Subcutaneous abdominal adipose tissue (tissue), 5 donors: ENCODE data around the gene PRDM16.
A peak's percentile ranks its signal among the peaks of the same experiment; 100 is the strongest.

Experiments
- H3K27ac ChIP-seq: one replicate; pipeline ENCODE4 v1.7.0; 2013; ENCODE audit warnings: low read depth, mild to moderate bottlenecking, inconsistent platforms, low read length, moderate library complexity
- H3K27me3 ChIP-seq, 5 donors: one replicate each; pipeline ENCODE4 v1.7.0; 2013; ENCODE audit warnings: low read length in 5 of 5, inconsistent platforms in 1 of 5; ENCODE audit not compliant: control insufficient read depth in 5 of 5, insufficient read depth in 4 of 5
- H3K36me3 ChIP-seq, 5 donors: one replicate each; pipeline ENCODE4 v1.7.0; 2013; ENCODE audit warnings: low read length in 5 of 5; ENCODE audit not compliant: control insufficient read depth in 5 of 5, insufficient read depth in 5 of 5
- H3K4me1 ChIP-seq, 5 donors: one replicate each; pipeline ENCODE4 v1.7.0; 2013; ENCODE audit warnings: low read length in 5 of 5, mild to moderate bottlenecking in 3 of 5, moderate library complexity in 1 of 5; ENCODE audit not compliant: control insufficient read depth in 5 of 5, insufficient read depth in 5 of 5
- H3K4me3 ChIP-seq, 5 donors: one replicate each; pipeline ENCODE4 v1.7.0; 2013; ENCODE audit warnings: low read length in 5 of 5, low read depth in 1 of 5
- H3K9ac ChIP-seq, 5 donors: one replicate each; pipeline ENCODE4 v1.7.0; 2013; ENCODE audit warnings: low read length in 5 of 5, mild to moderate bottlenecking in 4 of 5, moderate library complexity in 3 of 5
- H3K9me3 ChIP-seq, 5 donors: one replicate each; pipeline ENCODE4 v1.7.0; 2013; ENCODE audit warnings: low read length in 5 of 5; ENCODE audit not compliant: control insufficient read depth in 5 of 5
- donor health status: healthy.
- donor health status: healthy.
- donor health status: healthy.
- donor health status: healthy.
- donor health status: healthy.

PRDM16 gene

DNA sequence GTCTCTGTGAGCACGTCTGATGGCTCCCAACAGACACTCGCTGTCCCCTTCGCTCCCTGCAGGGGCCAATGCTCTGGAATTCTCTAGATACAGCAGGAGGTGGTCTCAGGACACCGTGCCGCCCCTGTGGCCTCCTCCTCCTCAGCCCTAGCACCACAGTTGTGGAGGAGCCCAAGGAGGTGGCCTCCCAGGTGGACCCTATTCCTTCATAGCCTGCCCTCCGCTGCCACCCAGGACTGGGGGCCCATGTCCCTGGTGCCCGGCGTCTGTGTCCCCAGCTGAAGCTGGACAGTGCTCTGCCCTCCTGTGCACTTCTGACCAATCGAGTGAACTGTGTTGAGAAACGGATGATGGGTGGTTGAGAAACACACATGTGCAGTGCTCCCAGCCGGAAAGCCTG is 235.7 kb downstream of the PRDM16 start:
- H3K27me3 ChIP-seq: peaks cover 5 to 30% (median 19%) of the 10 kb centered on the region in 5 donors
- no peaks in the 10 kb centered on the region for H3K4me1 ChIP-seq
- H3K9me3 ChIP-seq: peaks cover 0 to 9% (median 4%) of the 10 kb centered on the region in 5 donors
- H3K9ac ChIP-seq: no peak overlapping the region
- H3K27ac ChIP-seq: no peak overlapping the region
- H3K36me3 ChIP-seq: no peaks in the 10 kb centered on the region
- no peak overlapping the region for H3K4me3 ChIP-seq

DNA sequence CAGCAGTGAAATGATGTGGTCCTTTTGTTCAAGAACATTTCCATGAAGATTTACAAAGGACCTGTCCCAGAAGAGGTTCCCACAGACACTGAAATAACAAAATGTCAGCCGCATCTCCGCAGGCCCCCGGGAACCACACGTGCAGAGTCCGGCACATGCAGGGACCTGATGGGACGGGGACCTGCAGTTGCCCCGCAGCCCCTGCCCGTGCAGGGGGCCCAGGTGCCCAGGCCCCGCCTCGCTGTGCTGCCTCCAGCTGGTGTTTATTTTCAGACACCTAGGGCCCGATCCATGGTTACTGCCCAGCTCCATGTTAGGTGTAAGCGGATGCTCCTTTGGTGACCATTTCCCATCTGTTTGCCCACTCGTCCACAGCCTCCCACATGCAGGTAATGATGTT is 236.2 kb downstream of the PRDM16 start:
- Histone ChIP-seq H3K4me1 (no peaks in the 10 kb centered on the region), H3K27me3 (peaks cover 5 to 33% (median 24%) of the 10 kb centered on the region in 5 donors), H3K27ac (no peak overlapping the region), H3K4me3 (no peak overlapping the region), H3K9ac (no peak overlapping the region), H3K9me3 (peaks cover 0 to 9% (median 4%) of the 10 kb centered on the region in 5 donors), H3K36me3 (no peaks in the 10 kb centered on the region)

- H3K27me3 ChIP-seq: peaks cover 5 to 46% (median 35%) of the 10 kb centered on the region in 5 donors
- H3K9ac ChIP-seq: no peak overlapping the region
- H3K4me3 ChIP-seq: no peak overlapping the region
- H3K9me3 ChIP-seq: peaks cover 0 to 7% (median 4%) of the 10 kb centered on the region in 5 donors
- H3K4me1 ChIP-seq: no peaks in the 10 kb centered on the region
- no peak overlapping the region for H3K27ac ChIP-seq
- no peaks in the 10 kb centered on the region for H3K36me3 ChIP-seq
Measured at GRCh38 chr1:3306583-3307291, 237.7 kb downstream of the PRDM16 start.

- H3K27ac ChIP-seq: no peak overlapping the region
- H3K9me3 ChIP-seq: peaks cover 0 to 3% (median 2%) of the 10 kb centered on the region in 5 donors
- no peak overlapping the region for H3K4me3 ChIP-seq
- peaks cover 5 to 52% (median 41%) of the 10 kb centered on the region in 5 donors for H3K27me3 ChIP-seq
- H3K36me3 ChIP-seq: no peaks in the 10 kb centered on the region
- no peak overlapping the region for H3K9ac ChIP-seq
- H3K4me1 ChIP-seq: no peaks in the 10 kb centered on the region
Measured at GRCh38 chr1:3307359-3307758, 238.4 kb downstream of the PRDM16 start.

DNA sequence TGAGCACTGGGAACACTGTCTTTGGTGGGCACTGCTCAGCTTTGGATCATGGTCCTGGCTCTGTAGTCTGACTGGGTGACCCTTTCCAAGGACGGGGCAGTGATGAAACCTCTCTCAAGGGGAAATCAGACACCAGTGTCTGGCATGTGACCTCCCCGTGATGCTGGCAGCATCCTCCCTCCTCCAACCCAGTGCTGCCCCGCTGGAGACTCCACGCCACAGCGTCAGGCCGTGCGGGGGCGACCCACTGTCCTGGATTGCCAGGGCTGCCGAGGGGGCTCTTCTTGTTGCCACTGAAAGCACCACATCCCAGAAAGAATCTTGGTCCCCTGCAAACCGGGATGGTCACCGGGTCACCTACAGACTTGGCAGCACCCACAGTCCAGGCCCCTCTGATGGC is 239.1 kb downstream of the PRDM16 start:
- peaks cover 0 to 6% (median 3%) of the 10 kb centered on the region in 5 donors for H3K4me1 ChIP-seq
- peaks cover 5 to 57% (median 40%) of the 10 kb centered on the region in 5 donors for H3K27me3 ChIP-seq
- H3K4me3 ChIP-seq: no peak overlapping the region
- H3K27ac ChIP-seq: no peak overlapping the region
- no peak overlapping the region for H3K9ac ChIP-seq
- H3K9me3 ChIP-seq: no peaks in the 10 kb centered on the region
- H3K36me3 ChIP-seq: no peaks in the 10 kb centered on the region

DNA sequence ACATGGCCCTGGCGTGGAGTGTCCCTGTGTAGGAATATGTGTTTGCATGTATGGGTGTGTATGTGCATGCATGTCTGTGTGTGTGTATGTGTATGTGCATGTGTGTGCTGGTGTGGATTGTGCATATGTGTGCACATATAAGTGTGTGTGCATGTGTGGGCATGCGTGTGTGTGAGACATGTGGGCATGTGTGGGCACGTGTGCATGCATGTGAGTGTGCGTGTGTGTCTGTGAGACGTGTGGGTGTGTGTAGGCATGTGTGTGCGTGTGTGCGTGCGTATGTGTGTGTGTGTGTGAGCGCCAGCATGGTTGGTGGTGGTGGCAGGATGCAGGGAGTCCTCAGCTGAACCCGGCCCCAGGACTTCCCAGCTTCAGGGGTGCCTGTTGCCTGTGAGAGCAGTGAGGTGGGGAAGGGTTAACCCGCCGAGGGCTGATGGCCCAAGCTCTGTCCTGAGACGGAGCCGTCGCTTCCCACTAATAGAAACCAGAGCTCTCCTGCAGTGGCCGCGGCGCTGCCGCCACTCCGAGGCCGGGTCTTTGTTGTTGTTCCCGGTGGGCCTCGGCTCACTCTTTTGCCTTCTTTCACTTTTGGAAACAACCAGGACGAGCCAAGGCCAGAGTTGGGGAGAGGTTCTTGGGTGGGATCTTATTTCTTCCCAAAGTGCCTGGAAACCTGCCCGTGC is 241.9 kb downstream of the PRDM16 start:
- Histone ChIP-seq H3K9ac (no peak overlapping the region), H3K4me1 (peaks cover 6 to 22% (median 15%) of the 10 kb centered on the region in 5 donors), H3K27me3 (peaks cover 9 to 61% (median 51%) of the 10 kb centered on the region in 5 donors), H3K27ac (no peak overlapping the region), H3K9me3 (no peaks in the 10 kb centered on the region), H3K4me3 (no peak overlapping the region), H3K36me3 (no peaks in the 10 kb centered on the region)

GRCh38 chr1:3311711-3312110 is 242.7 kb downstream of the PRDM16 start:
- Histone ChIP-seq H3K4me3 (no peak overlapping the region), H3K9ac (no peak overlapping the region), H3K9me3 (peaks cover 0 to 3% (median 2%) of the 10 kb centered on the region in 5 donors), H3K27ac (no peak overlapping the region), H3K36me3 (no peaks in the 10 kb centered on the region), H3K4me1 (peaks cover 6 to 22% (median 15%) of the 10 kb centered on the region in 5 donors), H3K27me3 (peaks cover 9 to 61% (median 54%) of the 10 kb centered on the region in 5 donors)

- H3K4me1 ChIP-seq: peaks cover 6 to 22% (median 15%) of the 10 kb centered on the region in 5 donors
- no peak overlapping the region for H3K27ac ChIP-seq
- no peak overlapping the region for H3K9ac ChIP-seq
- no peaks in the 10 kb centered on the region for H3K36me3 ChIP-seq
- H3K27me3 ChIP-seq: peaks cover 9 to 64% (median 55%) of the 10 kb centered on the region in 5 donors
- peaks cover 0 to 6% (median 2%) of the 10 kb centered on the region in 5 donors for H3K9me3 ChIP-seq
- no peak overlapping the region for H3K4me3 ChIP-seq
Measured at GRCh38 chr1:3312310-3312897, 243.4 kb downstream of the PRDM16 start.

DNA sequence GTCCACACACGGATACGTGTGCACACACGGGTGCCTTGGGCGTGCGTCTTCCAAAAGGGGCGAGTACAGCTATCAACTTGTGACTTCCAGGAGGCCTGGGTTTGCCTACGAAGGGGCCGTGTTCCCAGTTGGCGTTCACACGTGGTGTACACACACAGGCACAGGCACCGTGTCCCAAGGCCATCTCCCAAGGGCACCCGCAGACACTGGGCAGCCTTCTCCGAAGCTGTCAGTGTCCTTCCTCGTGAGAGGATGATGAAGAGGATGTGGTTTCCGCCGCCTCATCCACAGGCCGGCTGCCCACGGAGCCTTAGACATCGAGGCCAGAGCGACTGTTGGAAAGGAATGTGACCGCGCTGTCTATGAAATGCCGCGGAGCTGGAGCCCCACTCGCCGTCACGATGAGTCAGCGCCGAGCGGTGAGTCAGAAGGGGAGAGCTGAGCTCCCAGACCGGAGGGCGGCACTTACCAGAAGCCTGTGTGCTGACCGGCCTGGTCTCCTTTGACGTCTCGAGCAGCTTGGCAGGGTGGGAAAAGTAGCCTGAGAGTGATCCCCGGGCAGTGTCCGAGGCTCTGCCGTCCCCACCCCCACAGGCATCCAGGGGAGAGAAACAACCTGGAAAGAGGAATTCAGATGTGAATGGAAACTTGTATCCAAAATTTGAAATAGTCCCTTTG is 244.0 kb downstream of the PRDM16 start:
- Histone ChIP-seq H3K27ac (peak overlapping the region; percentile 54), H3K4me1 (peaks cover 6 to 22% (median 15%) of the 10 kb centered on the region in 5 donors), H3K36me3 (no peaks in the 10 kb centered on the region), H3K27me3 (peaks cover 9 to 61% (median 51%) of the 10 kb centered on the region in 5 donors), H3K4me3 (peak overlapping the region in 1 of 5 donors; percentile 4), H3K9me3 (peaks cover 0 to 6% (median 2%) of the 10 kb centered on the region in 5 donors), H3K9ac (peak overlapping the region in 3 of 5 donors; percentile 30 to 49 (median 36))
